ENCODE measurements around the gene XPNPEP1.

The XPNPEP1 gene

GRCh38 chr10:109961174-109962001, 38.1 kb upstream of the XPNPEP1 start:
- no peak for DNase-seq (ENCODE audit: extremely low read depth, insufficient read length)
- H3K27me3 ChIP-seq (replicated peaks; ENCODE audit: control insufficient read depth, insufficient read depth, low read length) = no peaks in the 10 kb centered on the region
- H3K36me3 ChIP-seq (ENCODE audit: control insufficient read depth, insufficient read depth, low read length) = no peaks in the 10 kb centered on the region
- TF ChIP-seq, protein P1, sequence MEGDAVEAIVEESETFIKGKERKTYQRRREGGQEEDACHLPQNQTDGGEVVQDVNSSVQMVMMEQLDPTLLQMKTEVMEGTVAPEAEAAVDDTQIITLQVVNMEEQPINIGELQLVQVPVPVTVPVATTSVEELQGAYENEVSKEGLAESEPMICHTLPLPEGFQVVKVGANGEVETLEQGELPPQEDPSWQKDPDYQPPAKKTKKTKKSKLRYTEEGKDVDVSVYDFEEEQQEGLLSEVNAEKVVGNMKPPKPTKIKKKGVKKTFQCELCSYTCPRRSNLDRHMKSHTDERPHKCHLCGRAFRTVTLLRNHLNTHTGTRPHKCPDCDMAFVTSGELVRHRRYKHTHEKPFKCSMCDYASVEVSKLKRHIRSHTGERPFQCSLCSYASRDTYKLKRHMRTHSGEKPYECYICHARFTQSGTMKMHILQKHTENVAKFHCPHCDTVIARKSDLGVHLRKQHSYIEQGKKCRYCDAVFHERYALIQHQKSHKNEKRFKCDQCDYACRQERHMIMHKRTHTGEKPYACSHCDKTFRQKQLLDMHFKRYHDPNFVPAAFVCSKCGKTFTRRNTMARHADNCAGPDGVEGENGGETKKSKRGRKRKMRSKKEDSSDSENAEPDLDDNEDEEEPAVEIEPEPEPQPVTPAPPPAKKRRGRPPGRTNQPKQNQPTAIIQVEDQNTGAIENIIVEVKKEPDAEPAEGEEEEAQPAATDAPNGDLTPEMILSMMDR (IDR thresholded peaks at IDR 0.05; ENCODE audit: insufficient read depth, low read length, poor library complexity, severe bottlenecking) = no peak
- H3K4me3 ChIP-seq (replicated peaks; ENCODE audit: low read depth, low read length) = no peak overlapping the region

DNA sequence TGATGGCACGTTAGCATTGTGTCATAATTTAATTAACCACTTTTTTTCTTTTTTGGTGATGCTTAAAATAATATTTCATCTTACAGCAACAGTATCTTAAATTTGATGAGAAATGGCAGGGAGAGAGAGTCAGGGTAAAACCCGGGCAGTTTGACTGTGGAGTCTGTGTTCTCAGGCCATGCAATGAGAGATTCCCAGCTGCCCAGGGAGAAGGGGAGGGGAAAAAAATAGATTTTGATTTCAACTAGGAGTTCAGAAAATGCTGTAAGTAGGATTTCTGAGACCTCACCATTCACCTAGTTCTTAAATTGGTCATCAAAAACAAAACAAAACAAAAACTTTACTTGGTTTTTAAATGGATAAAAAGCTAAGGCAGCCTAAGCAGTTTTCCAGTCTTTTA, 37.4 kb upstream of the XPNPEP1 start:
- Histone ChIP-seq H3K27me3 (replicated peaks; ENCODE audit: control insufficient read depth, insufficient read depth, low read length) (no peaks in the 10 kb centered on the region), H3K4me3 (replicated peaks; ENCODE audit: low read depth, low read length) (no peak overlapping the region), H3K36me3 (ENCODE audit: control insufficient read depth, insufficient read depth, low read length) (no peaks in the 10 kb centered on the region)
- TF ChIP-seq, protein P1 (IDR thresholded peaks at IDR 0.05; ENCODE audit: insufficient read depth, low read length, poor library complexity, severe bottlenecking) = no peak
- no peak for DNase-seq (ENCODE audit: extremely low read depth, insufficient read length)

GRCh38 chr10:109959259-109960145, 36.2 kb upstream of the XPNPEP1 start:
- TF ChIP-seq, protein P1 (IDR thresholded peaks at IDR 0.05; ENCODE audit: insufficient read depth, low read length, poor library complexity, severe bottlenecking) = no peak
- DNase-seq (ENCODE audit: extremely low read depth, insufficient read length) = no peak

DNA sequence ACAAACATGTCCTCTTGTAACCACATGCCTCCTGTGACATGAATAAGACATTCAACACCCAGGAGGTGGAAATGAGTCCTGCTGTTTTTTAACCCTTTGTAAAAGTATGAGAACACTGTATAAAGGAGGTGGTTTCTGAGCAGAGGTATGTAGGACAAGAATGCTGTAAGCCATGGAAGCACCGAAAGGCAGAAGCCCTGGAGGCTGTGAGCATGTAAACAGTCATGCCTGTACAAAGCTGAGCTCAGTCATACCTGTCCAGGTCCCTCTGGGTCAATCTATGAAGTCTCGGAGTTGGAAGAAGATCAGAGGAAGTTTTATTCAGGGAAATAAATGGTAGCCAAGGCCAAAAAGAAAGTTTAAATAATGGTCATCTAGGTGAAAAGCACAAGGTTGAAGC, 34.7 kb upstream of the XPNPEP1 start:
- Histone ChIP-seq H3K4me3 (replicated peaks; ENCODE audit: low read depth, low read length) (no peak overlapping the region), H3K36me3 (ENCODE audit: control insufficient read depth, insufficient read depth, low read length) (no peaks in the 10 kb centered on the region), H3K27me3 (replicated peaks; ENCODE audit: control insufficient read depth, insufficient read depth, low read length) (no peaks in the 10 kb centered on the region)
- TF ChIP-seq, protein P1 (IDR thresholded peaks at IDR 0.05; ENCODE audit: insufficient read depth, low read length, poor library complexity, severe bottlenecking) = no peak
- no peak for DNase-seq (ENCODE audit: extremely low read depth, insufficient read length)

More at GRCh38 chr10:109959259-109960145, 36.2 kb upstream of the XPNPEP1 start:
- H3K4me3 ChIP-seq (replicated peaks; ENCODE audit: low read depth, low read length) = no peak overlapping the region
- H3K36me3 ChIP-seq (ENCODE audit: control insufficient read depth, insufficient read depth, low read length) = no peaks in the 10 kb centered on the region
- no peaks in the 10 kb centered on the region for H3K27me3 ChIP-seq (replicated peaks; ENCODE audit: control insufficient read depth, insufficient read depth, low read length)

DNA sequence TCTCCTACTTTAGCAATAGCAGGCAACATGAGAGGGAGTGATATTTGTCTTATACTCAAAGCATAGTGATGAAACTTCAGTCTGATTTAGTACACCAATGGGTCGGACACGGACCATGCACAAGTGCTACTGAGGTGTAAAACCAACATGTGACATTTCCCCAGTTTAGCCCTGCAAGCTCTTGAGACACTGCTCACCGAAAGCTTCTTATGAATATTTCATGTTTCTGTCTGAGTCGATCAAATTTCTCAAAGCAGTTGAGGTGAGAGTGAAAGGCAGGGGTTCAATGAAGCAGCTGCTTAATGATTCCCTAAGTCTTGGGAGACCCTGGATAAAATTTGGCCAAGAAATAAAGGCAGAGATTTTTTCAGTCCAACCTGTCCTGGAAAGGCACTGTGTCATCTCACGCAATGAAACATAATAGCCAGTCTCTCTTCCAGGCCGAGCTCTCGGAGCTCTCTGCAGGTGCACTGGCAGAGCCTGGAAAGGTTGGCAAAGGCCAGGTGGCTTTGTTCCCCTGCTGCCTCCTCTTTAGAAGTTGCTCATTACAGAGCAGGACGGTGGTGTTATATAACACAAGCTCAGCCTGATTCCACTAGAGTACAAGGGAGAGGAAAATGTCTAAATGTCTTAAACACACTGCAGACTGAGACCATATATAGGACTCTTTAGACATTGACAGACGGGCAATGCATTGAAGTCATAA, 33.9 kb upstream of the XPNPEP1 start:
- TF ChIP-seq, protein P1 (IDR thresholded peaks at IDR 0.05; ENCODE audit: insufficient read depth, low read length, poor library complexity, severe bottlenecking) = no peak
- DNase-seq (ENCODE audit: extremely low read depth, insufficient read length) = peak; percentile 75
- H3K4me3 ChIP-seq (replicated peaks; ENCODE audit: low read depth, low read length) = no peak overlapping the region; the same call in 1 of the 2 replicates
- H3K27me3 ChIP-seq (replicated peaks; ENCODE audit: control insufficient read depth, insufficient read depth, low read length) = no peaks in the 10 kb centered on the region
- H3K36me3 ChIP-seq (ENCODE audit: control insufficient read depth, insufficient read depth, low read length) = no peaks in the 10 kb centered on the region
